Upper lobe of left lung (tissue), 4 donors: Measurements from ENCODE around the gene SFSWAP.

Experiments used
- POLR2A ChIP-seq, 4 donors: fragments of 450-650 bp; IDR thresholded peaks; one replicate each; pipeline ENCODE4 v1.5.1; 2016 to 2017; ENCODE audit warnings: antibody characterized with exemption in 4 of 4, mild to moderate bottlenecking in 2 of 4
- TF ChIP-seq, protein P1 (sequence below), 6 experiments: fragments of 450-650 bp in 4 of 6; fragments of 200-600 bp in 2 of 6; sonication (generic) in 2 of 6; IDR thresholded peaks; one replicate each; pipeline ENCODE4 v1.5.1; 2016 to 2019; ENCODE audit warnings: antibody characterized with exemption in 6 of 6

DNA sequence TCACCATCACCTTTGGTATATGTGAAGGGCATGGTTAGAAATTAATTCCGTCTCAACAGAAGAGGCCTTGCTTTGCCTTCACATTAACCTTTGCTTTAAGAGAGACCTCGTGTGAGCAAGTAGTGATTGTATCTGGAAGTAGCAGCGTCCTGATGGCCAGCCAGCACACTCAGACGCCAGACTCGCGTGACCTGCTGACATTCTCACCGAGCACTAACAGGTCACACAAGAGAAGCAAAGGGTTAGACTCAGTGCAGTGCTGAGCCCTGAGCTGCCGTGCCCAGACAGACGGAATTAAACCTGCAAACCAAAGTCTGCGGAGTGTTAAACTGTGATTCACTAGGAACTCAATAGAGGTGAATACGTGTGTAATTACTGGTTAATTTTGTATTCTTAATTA, 77.2 kb downstream of the SFSWAP start:
- TF ChIP-seq, protein P1, sequence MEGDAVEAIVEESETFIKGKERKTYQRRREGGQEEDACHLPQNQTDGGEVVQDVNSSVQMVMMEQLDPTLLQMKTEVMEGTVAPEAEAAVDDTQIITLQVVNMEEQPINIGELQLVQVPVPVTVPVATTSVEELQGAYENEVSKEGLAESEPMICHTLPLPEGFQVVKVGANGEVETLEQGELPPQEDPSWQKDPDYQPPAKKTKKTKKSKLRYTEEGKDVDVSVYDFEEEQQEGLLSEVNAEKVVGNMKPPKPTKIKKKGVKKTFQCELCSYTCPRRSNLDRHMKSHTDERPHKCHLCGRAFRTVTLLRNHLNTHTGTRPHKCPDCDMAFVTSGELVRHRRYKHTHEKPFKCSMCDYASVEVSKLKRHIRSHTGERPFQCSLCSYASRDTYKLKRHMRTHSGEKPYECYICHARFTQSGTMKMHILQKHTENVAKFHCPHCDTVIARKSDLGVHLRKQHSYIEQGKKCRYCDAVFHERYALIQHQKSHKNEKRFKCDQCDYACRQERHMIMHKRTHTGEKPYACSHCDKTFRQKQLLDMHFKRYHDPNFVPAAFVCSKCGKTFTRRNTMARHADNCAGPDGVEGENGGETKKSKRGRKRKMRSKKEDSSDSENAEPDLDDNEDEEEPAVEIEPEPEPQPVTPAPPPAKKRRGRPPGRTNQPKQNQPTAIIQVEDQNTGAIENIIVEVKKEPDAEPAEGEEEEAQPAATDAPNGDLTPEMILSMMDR (IDR thresholded peaks at IDR 0.05), result no peak
- no peak for TF ChIP-seq POLR2A (IDR thresholded peaks at IDR 0.05)
